Activated T-cell treated with anti-CD3 and anti-CD28 coated beads, Interleukin-2, amount 50 U/mL, for 4 hours (primary cell): ENCODE data around the gene PLOD1. TPM values are rescaled to one million over a fixed set of nuclear protein-coding genes. Genes with fewer than 3 reads are reported as not detected.
"Not testable (repeated sequence)": the region's sequence is repeated elsewhere in the genome, so short reads cannot be mapped to it uniquely, and the experiment has no call there.

Source experiments
- ATAC-seq, 2 donors: fragments of 200-7000 bp; cut with Tn5 transposase; one replicate each; pipeline ENCODE4 v1.10.0; 2021
- DNase-seq: peaks from one replicate; pipeline ENCODE4 v3.0.0-alpha.2; 2020
- H3K27me3 Mint-ChIP-seq: one replicate; pipeline ENCODE4 v1.8.0; 2021; ENCODE audit warnings: low read depth, mixed read lengths
- H3K36me3 Mint-ChIP-seq: one replicate; pipeline ENCODE4 v1.8.0; 2022; ENCODE audit warnings: mixed read lengths; ENCODE audit not compliant: insufficient read depth
- H3K4me1 Mint-ChIP-seq: one replicate; pipeline ENCODE4 v1.8.0; 2021; ENCODE audit warnings: low read depth, mixed read lengths
- H3K4me3 Mint-ChIP-seq: one replicate; pipeline ENCODE4 v1.8.0; 2021; ENCODE audit warnings: mild to moderate bottlenecking, moderate library complexity, mixed read lengths
- H3K9me3 Mint-ChIP-seq: one replicate; pipeline ENCODE4 v1.8.0; 2021; ENCODE audit warnings: mixed read lengths
- total RNA-seq, 3 donors: library from RNA; stranded (reverse); gene quantifications; one replicate each; pipeline ENCODE4 v1.2.1, GENCODE V29; 2021

PLOD1 gene
- total RNA-seq, 3 donors from 2014 or later: 11.8 to 20.4 (median 16.1) TPM

GRCh38 chr1:11923069-11923826 is 11.3 kb upstream of the PLOD1 start:
- ATAC-seq (no peak), DNase-seq (no peak)
- H3K4me1 Mint-ChIP-seq: peaks cover 38% of the 10 kb centered on the region
- H3K36me3 Mint-ChIP-seq: peaks cover 38% of the 10 kb centered on the region
- no peaks in the 10 kb centered on the region for H3K27me3 Mint-ChIP-seq
- H3K4me3 Mint-ChIP-seq: peak overlapping the region; percentile 92
- H3K9me3 Mint-ChIP-seq: no peaks in the 10 kb centered on the region

DNA sequence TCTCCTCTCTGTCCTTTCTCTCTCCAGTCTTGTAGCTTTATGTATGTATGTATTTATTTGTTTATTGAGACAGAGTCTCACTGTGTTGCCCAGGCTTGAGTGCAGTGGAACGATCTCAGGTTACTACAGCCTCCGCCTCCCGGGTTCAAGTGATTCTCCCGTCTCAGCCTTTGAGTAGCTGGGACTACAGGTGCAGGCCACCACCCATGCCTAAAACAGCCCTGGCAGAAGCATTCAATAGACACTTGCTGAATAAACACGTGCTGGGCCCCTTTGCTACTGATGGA is 10.7 kb upstream of the PLOD1 start:
- H3K27me3 Mint-ChIP-seq: no peaks in the 10 kb centered on the region
- peak overlapping the region; percentile 92 for H3K4me3 Mint-ChIP-seq
- DNase-seq (no peak), ATAC-seq (no peak)
- peaks cover 36% of the 10 kb centered on the region for H3K36me3 Mint-ChIP-seq
- H3K4me1 Mint-ChIP-seq: peaks cover 36% of the 10 kb centered on the region
- H3K9me3 Mint-ChIP-seq: no peaks in the 10 kb centered on the region

DNA sequence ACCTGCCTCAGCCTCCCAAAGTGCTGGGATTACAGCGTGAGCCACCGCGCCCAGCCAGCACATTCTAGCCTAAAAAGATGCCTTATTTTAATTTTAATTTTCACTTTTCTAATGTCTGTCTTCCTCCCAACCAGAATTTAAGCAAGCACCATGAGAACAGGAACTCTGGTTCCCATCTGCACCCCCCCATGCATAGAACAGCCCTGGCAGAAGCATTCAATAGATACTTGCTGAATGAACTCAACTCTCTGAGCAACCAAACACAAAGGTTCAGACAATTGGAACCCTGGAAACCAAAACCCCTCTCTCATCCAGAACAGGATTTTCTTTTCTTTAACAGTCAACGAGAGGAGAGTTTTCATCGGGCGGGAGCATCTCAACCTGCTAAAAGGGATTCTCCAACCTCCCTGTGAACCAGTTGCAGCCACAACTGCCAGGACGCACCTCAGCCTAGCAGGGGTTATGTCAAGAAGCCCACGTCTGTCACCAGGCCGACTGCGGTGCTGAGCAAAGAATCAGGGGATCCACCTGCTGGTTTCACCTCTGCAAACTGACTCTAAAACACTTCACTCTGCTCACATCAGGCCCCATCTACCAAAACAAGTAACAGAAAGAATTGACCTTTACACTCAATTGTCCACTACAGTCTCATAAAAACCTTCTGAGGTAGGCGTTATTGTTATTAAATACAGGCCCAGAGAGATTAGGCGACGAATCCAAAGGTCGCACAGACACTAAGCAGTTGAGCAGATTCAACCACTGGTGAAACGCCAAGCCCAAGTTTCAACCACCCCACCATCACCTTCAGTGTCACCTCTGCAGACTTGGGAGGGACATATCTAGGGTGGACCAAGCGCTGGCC is 10.0 kb upstream of the PLOD1 start:
- ATAC-seq: peak in 1 of 2 donors; percentile 38
- Mint-ChIP-seq H3K27me3 (no peaks in the 10 kb centered on the region), H3K4me3 (peak overlapping the region; percentile 92), H3K36me3 (peaks cover 31% of the 10 kb centered on the region), H3K9me3 (no peaks in the 10 kb centered on the region), H3K4me1 (peaks cover 36% of the 10 kb centered on the region)
- DNase-seq: no peak

- peak; percentile 34 to 48 for ATAC-seq
- not testable (repeated sequence) for DNase-seq, H3K9me3 Mint-ChIP-seq, H3K27me3 Mint-ChIP-seq
- peaks cover 24% of the 10 kb centered on the region for H3K36me3 Mint-ChIP-seq
- peak overlapping the region; percentile 92 for H3K4me3 Mint-ChIP-seq
- H3K4me1 Mint-ChIP-seq: peaks cover 31% of the 10 kb centered on the region
These were observed 9.2 kb upstream of the PLOD1 start for GRCh38 chr1:11925196-11925937.

GRCh38 chr1:11925938-11926292 is 8.6 kb upstream of the PLOD1 start:
- Mint-ChIP-seq H3K9me3 (no peaks in the 10 kb centered on the region), H3K4me1 (peaks cover 25% of the 10 kb centered on the region), H3K36me3 (peaks cover 21% of the 10 kb centered on the region), H3K27me3 (no peaks in the 10 kb centered on the region), H3K4me3 (no peak overlapping the region)
- peak; percentile 49 to 55 for ATAC-seq
- DNase-seq: no peak

DNA sequence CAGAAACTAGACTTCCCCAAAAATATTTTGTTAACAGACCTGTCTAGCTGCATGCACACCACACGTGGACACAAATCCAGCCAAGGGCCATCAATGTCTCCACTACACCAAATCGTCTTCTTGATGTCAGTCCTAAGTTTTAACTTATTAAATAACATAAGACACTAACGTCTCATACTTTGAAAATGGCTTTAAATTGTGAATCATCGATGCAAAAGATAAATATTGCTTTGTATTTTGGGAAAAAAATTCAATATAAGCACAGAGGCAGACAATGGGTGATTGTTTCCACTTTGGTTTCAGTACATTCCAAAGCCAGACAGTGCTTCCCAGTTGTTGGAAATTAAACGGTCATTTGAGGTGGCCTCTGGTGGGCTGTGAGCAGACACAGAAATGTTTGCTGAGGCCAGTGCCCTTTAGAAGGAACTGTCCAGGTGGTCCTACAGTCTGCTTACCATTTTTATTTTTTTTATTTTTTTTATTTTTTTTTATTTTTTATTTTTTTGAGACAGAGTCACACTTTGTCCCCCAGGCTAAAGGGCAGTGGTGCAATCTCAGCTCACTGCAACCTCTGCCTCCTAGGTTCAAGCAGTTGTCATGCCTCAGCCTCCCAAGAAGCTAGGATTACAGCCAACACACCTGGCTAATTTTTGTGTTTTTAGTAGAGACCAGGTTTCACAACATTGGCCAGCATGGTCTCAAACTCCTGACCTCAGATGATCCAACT is 6.5 kb upstream of the PLOD1 start:
- no peaks in the 10 kb centered on the region for H3K9me3 Mint-ChIP-seq
- ATAC-seq: no peak
- DNase-seq: no peak
- peaks cover 16% of the 10 kb centered on the region for H3K36me3 Mint-ChIP-seq
- H3K27me3 Mint-ChIP-seq: no peaks in the 10 kb centered on the region
- H3K4me3 Mint-ChIP-seq: no peak overlapping the region
- H3K4me1 Mint-ChIP-seq: peaks cover 19% of the 10 kb centered on the region

DNA sequence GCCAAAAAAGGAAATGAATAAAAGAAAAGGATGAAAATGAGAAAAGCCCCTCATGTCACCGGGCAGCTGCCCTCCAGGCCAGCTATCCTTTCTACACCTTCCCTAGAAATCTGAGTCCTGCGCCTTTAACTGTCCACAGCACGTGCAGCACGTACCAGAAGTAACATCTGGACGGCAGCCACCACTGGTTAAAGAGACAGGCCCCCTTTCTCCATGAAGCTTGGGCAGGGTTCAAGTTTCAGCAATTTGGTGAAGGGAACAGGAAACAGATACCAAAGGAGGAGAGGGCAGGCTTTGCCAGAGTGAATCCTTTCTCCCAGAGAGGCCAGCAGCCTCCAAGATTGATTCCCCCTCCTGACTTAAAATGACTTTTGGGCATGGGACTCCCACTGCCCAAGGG is 4.7 kb upstream of the PLOD1 start:
- ATAC-seq (no peak), DNase-seq (no peak)
- Mint-ChIP-seq H3K4me3 (no peak overlapping the region), H3K9me3 (no peaks in the 10 kb centered on the region), H3K4me1 (peaks cover 1% of the 10 kb centered on the region), H3K27me3 (no peaks in the 10 kb centered on the region), H3K36me3 (peaks cover under 1% of the 10 kb centered on the region)

DNA sequence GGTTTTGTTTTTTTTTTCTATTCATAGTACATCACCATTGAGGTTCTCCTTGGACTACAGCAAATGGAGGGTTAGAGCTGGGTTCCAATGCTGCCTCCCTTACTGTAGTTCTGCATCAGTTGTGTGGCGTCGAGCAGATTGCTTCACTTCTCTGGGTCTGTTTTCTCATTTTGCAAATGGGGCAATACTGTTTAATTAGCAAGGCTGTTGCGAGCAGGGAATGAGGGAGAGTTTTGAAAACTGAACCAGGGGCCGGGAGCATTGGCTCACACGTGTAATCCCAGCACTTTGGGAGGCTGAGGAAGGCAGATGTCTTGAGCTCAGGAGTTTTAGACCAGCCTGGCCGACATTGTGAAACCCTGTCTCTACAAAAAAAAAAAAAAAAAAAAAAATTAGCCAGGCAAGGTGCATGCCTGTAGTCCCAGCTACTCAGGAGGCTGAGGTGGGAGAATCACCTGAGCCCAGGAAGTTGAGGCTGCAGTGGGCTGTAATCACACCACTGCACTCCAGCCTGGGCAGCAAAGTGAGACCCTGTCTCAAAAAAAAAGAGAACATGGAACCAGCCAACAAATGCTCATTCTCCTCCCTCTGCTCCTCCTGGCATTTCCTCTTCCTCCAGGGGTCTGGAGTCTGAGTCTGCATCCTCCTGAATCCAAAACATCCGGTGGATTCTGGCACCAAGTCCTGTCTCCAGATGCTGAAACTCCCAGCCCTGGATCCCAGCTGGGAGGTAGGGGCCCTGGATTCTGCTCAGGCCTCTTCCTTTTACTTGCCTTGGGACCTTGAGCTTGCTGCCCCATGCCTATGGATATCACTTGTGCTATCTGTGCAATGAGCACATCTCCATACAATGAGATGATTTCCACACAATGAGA is 3.7 kb upstream of the PLOD1 start:
- Mint-ChIP-seq H3K36me3 (no peaks in the 10 kb centered on the region), H3K4me3 (no peak overlapping the region), H3K9me3 (no peaks in the 10 kb centered on the region), H3K27me3 (no peaks in the 10 kb centered on the region), H3K4me1 (peaks cover 3% of the 10 kb centered on the region)
- ATAC-seq: no peak
- no peak for DNase-seq

GRCh38 chr1:11931845-11932244 is 2.7 kb upstream of the PLOD1 start:
- ATAC-seq: no peak

DNA sequence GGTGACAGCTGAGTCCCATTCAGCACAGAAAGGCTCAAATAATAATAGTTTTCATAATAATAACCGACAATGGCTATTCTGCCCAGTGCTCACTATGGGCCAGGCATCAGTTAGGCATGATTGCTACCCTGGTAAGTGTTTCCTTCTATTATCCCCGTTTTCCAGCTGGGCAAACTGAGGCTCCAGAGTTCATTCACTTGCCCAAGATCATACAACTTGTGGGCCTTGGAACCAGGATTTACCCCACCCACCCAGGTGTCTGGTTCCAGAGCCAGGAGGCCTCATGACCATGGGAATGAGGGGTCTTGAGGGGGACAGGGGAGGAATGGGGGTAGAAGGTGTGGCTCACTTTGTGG is 518 bp downstream of the PLOD1 start:
- no peak for DNase-seq
- Mint-ChIP-seq H3K4me1 (peaks cover 3% of the 10 kb centered on the region), H3K27me3 (no peaks in the 10 kb centered on the region), H3K36me3 (no peaks in the 10 kb centered on the region), H3K4me3 (peak overlapping the region; percentile 78), H3K9me3 (no peaks in the 10 kb centered on the region)
- ATAC-seq: no peak

More at GRCh38 chr1:11931845-11932244, 2.7 kb upstream of the PLOD1 start:
- DNase-seq: no peak
- Mint-ChIP-seq H3K27me3 (no peaks in the 10 kb centered on the region), H3K4me1 (peaks cover 3% of the 10 kb centered on the region), H3K9me3 (no peaks in the 10 kb centered on the region), H3K36me3 (no peaks in the 10 kb centered on the region), H3K4me3 (no peak overlapping the region)

GRCh38 chr1:11935733-11936132 is 1.2 kb downstream of the PLOD1 start:
- not testable (repeated sequence) for H3K9me3 Mint-ChIP-seq, H3K27me3 Mint-ChIP-seq, ATAC-seq, H3K4me1 Mint-ChIP-seq, DNase-seq, H3K36me3 Mint-ChIP-seq
- peak overlapping the region; percentile 53 for H3K4me3 Mint-ChIP-seq

DNA sequence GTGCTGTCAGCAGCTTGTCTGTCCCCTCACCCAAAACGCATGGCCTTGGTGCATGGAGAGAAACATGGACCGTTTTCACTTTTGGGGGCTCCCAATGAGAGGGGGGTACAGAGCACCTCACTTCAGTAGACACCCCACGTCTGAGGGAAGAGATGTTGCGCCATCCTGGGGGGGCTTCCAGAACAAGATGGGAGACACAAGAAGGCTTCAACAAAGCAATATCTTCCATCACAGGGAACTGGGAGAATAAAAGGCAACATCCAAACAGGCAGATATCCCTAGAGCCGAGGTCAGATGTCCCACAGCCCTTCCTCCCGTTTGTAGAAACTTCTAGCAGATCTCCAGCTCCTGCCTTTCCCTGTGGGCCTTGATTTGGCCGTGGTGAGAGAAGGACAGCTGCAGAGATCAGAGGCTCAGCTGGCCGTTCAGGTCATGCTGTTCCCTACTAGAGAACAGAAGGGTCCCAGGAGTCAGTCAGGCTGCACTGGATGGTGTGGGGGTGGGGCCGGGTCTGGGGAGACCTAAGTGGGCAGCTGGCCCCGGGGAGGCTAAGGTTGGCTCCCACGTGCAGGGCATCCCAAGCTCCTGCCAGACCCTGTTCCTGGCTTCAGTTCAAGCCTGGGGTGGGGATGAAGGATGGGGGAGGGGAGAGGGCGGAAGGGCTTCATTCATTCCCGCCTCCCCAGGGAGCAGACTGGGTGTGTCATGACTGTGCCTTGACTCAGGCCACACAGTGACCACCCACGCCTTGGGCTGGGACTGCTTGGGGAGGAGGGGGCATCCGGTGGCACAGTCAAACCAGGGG is 4.4 kb downstream of the PLOD1 start:
- no peaks in the 10 kb centered on the region for H3K36me3 Mint-ChIP-seq
- H3K9me3 Mint-ChIP-seq: no peaks in the 10 kb centered on the region
- no peak for ATAC-seq
- no peaks in the 10 kb centered on the region for H3K27me3 Mint-ChIP-seq
- no peak overlapping the region for H3K4me3 Mint-ChIP-seq
- DNase-seq: no peak
- H3K4me1 Mint-ChIP-seq: peaks cover 3% of the 10 kb centered on the region

DNA sequence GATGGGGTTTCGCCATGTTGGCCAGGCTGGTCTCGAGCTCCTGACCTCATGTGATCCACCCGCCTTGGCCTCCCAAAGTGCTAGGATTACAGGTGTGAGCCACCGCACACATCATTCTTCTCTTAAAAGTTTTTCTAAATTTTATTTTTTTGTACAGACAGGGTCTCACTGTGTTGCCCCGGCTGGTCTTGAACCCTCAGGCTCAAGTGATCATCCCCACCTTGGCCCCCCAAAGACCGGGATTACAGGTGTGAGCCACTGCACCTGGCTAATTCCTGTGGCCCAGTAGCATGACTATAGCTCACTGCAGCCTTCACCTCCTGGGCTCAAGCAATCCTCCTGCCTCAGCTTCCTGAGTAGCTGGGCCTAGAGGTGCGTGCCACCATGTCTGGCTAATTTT is 5.3 kb downstream of the PLOD1 start:
- ATAC-seq: not testable (repeated sequence)

More for the DNA sequence above, 5.3 kb downstream of the PLOD1 start:
- not testable (repeated sequence) for H3K27me3 Mint-ChIP-seq, H3K36me3 Mint-ChIP-seq, H3K4me1 Mint-ChIP-seq, DNase-seq, H3K9me3 Mint-ChIP-seq, H3K4me3 Mint-ChIP-seq
